Frontal cortex (tissue), 4 donors: Measurements from ENCODE around the gene OTUD3. TPM values are rescaled to one million over a fixed set of nuclear protein-coding genes. Genes with fewer than 3 reads are reported as not detected.
"Not testable (repeated sequence)": the region's sequence is repeated elsewhere in the genome, so short reads cannot be mapped to it uniquely, and the experiment has no call there.

ENCODE experiments used
- DNase-seq, 2 donors: peaks; one replicate each; pipeline ENCODE4 v3.0.0; 2012; ENCODE audit warnings: low spot score in 2 of 2
- FAIRE-seq: peaks from 2 replicates; lab custom pipeline; 2012; peaks lifted over from hg19 to GRCh38; lab: Jason Lieb, UNC
- total RNA-seq: library from RNA; depleted of rRNA; stranded (reverse); fragments of >200 nt; gene quantifications from one replicate; pipeline ENCODE4 v1.2.3, GENCODE V29; 2014
- donor health status: control.
- donor health status: control.
- donor health status: control.

Gene OTUD3
- total RNA-seq, 1 donor from 2014 or later, result 9.8 TPM

DNA sequence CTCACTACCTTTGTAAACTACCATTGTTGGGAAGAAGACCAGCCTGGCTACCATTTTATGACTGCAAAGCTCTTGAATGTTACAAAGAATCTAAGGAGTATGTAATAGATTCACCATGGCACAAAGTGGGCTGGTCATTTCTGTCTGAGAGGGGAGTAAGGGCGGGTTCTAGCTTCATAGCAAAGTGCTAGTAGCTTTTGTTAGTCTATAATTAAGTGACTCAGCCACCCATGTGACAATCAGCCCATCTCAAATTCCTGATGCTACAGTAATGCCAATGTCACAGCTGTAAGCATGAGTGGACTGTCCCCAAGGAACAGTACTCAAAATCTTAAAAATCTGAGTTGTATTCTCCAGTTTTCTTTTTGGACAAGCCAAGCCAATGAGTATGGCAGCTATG lies 15.4 kb upstream of the OTUD3 start:
- FAIRE-seq (no peak), DNase-seq (no peak)

DNA sequence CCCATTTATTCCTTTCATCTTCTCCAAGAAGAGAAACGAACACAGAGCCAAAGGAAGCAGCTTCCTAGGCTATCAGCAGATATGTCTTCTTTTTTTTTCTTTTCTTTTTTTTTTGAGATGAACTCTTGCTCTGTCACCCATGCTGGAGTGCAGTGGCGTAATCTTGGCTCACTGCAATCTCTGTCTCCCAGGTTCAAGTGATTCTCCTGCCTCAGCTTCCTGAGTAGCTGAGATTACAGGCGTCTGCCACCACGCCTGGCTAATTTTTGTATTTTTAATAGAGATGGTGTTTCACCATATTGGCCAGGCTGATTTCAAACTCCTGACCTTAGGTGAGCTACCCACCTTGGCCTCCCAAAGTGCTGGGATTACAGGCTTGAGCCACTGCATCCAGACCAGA lies 13.6 kb upstream of the OTUD3 start:
- DNase-seq, FAIRE-seq: not testable (repeated sequence)

DNA sequence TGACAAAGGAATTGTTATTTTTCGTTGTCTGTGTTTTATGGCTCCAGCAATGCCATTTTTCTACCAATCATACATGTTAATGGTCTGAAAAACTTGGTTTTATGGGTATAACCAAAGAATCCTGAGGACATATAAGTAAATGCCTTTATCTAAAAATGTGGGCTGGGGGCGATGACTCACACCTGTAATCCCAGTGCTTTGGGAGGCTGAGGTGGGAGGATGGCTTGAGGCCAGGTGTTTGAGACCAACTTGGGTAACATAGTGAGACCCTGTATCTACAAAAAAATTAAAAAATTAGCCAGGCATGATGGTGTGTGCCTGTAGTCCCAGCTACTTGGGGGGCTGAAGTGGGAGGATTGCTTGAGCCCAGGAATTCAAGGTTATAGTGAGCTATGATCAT lies 12.7 kb upstream of the OTUD3 start:
- not testable (repeated sequence) for FAIRE-seq, DNase-seq

DNA sequence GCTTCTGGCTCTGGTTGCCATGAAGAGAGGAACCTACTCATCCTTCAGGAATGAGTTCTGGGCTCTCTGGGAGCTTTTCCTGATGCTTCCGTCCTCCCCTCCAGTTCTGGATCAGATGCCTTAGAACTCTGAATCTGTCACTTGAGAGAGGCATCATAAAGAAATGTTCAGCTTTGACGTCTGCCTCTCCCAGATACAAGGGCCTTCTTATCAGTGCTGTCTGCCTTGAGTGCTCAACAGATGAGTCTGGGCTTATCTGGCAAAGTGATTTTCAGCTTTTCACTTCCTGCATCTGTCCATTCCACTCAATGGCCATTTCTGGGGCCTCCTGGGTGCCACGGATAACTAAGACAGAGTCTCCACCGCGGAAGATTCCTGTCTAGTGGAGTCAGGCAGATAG lies 12.3 kb upstream of the OTUD3 start:
- FAIRE-seq (no peak), DNase-seq (no peak)

DNA sequence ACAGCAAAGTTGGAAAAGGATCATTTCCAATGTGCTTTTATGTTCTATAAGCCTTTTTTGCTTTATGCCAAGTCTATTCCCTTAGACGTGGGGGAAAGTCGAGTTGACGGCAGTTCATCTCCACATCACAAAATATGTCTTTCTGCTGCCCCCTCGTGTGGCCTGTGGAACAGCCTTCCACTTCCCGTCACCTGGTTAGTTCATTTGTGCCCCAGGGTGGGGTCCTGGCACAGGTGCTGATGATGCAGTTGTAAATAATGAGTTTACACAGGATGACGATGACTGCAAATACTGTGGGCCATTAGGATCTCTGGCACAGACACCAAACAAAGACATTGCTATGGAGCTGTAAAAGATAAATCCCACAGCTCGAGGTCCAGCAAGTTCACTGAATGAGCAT lies 10.0 kb upstream of the OTUD3 start:
- no peak for DNase-seq
- FAIRE-seq, result no peak

DNA sequence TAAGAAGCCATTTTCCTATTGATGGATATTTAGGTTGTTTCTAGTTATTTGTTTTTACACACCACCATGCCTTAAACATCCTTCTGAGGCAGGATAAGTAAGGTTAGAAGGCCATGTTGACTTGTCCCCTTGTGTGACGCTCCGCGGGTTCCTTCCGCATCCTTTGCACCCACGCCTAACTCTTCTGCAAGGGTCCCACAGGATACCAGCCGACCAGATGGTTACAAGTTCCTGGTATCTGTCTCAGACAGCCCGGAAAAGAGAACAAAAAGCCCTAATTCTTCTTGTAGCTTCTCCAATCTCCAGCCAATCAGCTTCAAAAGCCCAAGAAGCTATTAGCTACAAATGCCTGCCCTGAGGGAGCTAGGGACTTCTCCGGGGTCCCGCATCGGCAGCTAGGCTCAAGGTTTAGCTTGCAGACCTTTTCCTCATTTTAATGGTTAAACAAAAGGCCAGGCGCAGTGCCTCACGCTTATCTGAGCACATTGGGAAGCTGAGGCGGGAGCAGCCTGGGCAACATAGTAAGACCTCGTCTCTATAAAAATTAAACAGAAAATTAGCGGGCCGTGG lies 4.9 kb upstream of the OTUD3 start:
- DNase-seq, result no peak
- no peak for FAIRE-seq

DNA sequence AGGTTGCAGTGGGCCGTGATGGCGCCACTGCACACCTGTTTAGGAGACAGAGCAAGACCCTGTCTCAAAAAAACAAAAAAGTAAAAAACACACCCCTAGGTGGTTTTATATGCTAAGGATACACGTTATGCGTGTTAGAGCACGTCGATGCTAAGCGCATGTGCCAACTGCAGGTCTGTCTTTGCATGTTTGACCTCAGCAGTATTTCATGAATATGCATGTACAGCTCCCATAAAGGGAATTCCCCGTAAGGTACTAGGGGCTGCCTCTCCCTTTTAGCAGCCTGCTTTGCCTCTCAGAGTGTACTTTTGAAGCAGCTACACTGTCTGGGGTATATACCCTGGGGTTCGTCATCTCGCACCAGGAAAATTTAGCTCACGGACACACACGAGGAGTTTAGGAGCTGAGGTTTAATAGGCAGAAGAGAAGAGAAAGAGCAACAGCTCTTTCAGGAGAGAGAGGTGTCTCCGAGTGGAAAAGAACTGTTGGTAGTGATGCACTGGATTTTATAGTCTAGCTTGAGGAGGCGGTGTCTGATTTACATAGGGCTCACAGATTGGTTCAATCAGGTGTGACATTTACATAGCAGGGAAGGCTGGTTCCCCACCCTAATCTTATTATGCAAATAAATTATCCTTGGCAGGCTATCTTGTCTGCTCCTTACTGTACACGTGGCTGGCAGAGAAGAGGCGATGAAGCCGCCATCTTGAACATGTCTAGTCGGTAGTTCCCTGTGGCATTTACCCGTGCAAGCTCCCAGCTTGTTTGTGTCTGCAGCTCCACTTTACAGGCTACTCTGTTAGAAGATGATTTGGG lies 4.2 kb upstream of the OTUD3 start:
- FAIRE-seq (no peak), DNase-seq (no peak)

DNA sequence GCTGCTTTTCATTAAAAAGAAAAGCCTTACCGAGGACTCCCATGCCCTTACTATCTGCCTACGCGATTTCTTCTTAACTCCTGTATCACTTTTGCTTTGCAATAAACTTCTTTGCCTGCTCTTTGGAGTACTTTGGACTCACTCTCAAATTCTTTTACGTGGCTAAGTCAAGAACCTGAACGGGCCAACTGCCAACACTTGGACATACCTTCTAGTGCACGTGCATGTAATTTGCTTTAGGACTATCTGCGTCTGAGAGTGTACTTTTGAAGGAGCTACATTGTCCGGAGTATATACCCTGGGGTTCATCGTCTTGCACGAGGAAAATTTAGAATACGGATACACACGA lies 3.6 kb upstream of the OTUD3 start:
- DNase-seq (no peak), FAIRE-seq (no peak)

DNA sequence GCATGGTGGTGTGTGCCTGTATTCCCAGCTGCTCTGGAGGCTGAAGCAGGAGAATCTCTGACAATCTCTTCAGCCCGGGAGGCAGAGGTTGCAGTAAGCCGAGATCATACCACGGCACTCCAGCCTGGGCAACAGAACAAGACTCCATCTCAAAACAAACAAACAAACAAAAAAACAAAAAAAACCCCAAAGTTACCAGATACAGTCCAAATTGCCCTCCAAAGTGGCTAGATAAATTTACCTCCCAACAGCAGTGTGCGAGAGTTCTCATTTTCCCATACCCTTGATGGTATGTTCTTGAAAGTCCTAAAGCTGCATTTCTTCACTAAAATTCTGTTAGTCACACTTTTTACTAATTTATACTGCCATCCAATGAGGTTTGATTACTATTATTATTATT lies 3.0 kb upstream of the OTUD3 start:
- DNase-seq, result no peak
- no peak for FAIRE-seq

DNA sequence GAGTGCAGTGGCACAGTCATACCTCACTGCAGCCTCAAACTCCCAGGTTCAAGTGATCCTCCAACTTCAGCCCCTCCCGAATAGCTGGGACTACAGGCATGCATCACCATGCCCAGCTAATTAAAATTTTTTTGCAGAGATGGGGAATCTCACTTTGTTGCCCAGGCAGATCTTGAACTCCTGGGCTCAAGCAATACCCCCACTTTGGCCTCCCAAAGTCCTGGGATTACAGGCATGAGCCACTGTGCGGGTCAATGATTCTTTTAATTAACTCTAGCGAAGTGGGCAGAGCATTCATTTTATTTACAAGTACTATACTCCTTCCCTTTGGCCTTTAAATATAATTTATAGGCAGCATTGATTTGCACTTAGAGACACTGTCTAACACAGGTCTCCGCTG lies 2.5 kb upstream of the OTUD3 start:
- no peak for FAIRE-seq

DNA sequence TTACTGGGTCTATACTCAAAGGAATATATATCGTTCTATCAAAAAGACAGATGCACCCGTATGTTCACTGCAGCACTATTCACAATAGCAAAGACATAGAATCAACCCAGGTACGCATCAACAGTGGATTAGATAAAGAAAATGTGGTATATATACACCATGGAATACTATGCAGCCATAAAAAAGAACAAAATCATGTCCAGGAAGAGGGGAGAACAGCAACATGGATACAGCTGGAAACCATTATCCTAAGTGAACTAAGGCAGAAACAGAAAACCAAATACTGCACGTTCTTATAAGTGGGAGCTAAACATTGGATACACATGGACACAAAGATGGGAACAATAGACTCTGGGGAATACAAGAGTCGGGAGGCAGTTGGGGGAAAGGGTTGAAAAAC lies 1.4 kb upstream of the OTUD3 start:
- not testable (repeated sequence) for DNase-seq, FAIRE-seq

More for the DNA sequence above, 2.5 kb upstream of the OTUD3 start:
- DNase-seq, result no peak

DNA sequence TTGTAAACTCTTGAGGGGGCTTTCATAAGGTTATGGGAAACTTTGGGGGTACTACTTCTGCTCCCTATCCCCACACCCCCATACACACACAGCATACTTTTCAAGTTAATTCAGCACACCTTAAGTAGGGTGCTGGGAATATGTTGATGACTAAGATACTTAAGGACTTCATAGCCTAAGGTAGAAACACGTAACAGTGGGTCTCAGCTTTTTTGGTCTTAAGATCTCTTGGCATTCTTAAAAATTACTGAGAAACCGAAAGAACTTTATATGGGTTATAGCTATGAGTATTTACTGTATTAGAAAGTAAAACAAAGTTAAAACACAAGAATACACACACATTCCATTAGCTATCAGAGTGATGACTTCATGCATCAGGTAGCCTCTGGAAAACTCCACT lies 2.1 kb downstream of the OTUD3 start:
- no peak for DNase-seq
- no peak for FAIRE-seq

DNA sequence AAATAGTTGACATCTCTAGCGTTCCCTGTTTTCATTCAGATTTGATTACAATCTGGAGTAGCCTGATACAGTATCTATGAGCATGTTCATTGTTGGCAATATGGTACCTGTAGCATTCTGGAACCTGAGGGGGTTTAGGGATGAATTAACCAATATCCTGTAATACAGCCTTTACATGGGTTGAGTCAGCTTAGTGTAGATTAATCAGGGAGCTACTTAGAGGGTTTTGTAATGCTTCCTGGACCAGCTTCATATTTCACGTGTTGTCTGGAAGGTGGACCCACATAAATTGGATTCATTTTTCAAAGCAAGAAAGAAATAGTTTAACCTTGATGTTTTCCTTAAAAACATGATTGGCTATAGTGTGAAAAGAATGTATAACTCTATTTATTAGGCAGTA lies 3.6 kb downstream of the OTUD3 start:
- no peak for DNase-seq
- FAIRE-seq, result no peak

DNA sequence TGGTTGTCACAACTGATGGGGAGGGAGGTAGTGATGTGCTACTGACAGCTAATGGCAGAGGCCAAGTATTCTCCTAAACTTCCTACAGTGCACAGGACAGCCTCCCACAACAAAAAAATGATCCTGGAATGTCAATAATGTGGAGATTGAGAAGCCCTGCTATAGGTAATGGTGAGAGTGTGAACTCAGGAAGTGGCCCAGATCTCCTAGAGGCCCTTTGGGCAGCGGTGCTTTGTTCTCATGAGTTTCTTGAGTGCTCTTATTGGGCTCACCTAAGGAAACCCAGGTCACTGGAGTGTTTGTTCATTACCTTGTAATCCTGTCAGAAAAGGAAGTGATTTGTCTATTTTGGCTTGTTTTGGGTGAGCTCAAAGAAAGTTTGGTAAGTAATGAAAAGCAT lies 5.9 kb downstream of the OTUD3 start:
- DNase-seq, result no peak
- FAIRE-seq, result no peak

DNA sequence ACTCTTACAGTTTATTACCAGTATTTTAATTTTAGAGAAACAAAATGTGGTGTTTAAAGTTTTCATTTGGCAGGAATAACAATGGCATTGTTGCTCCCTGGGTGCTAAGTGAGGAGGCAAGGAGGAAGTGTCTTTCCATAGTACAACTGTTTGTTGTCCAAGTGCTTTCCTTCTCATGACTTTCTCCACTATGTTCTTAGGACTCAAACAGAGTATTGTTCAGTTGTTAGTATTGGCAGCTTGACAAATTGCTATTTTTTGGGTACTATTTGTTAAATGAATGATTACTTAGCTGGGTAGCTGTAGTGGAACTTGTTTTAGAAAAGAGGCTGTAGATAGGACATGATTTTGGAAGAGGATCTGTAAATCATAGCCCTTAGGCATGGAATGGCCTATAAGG lies 7.5 kb downstream of the OTUD3 start:
- FAIRE-seq (no peak), DNase-seq (no peak)

DNA sequence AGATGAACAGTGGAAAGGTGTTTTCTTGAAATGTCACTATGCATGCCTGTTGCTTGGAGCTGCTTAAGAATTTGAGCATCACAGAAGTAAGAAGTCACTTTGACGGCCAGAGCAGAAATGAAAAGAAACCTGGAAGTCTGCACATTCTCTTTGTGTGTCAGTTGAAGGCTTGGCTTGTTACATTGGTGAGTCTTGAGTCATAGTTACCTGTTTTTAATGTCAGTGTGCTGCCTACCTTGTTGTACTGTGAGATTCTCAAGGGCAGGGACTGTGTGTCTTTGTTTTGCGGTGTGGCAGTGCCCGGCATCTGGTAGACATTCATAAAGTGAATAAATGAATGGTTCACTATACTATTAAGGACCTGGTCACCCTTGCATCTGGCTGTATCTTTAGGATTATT lies 9.9 kb downstream of the OTUD3 start:
- DNase-seq (no peak), FAIRE-seq (no peak)

DNA sequence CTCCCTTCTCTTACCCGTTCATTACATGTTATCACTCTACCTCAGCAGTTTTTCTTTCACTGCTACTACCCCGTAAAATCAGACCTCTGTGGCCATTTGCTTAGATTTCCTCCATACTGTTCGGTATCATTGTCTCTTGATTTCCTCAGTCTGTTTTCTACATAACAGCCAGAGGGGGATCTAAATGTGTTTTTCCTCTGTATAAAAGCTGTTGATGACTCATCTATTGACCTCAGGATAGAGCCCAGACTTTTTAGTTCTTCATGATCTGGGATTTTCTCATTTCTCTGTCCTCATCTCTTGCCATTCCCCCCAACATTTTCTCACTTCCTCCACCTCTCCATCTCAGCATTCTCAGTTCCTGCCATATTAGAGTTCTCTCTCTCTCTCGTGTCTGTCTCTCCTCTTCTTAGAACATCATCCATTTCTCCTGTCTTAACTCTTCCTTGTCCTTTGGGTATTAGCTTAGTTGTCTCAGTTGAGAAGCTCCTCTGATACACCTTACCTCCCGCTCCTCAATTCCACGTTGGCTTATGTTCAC lies 10.5 kb downstream of the OTUD3 start:
- FAIRE-seq (no peak), DNase-seq (no peak)

DNA sequence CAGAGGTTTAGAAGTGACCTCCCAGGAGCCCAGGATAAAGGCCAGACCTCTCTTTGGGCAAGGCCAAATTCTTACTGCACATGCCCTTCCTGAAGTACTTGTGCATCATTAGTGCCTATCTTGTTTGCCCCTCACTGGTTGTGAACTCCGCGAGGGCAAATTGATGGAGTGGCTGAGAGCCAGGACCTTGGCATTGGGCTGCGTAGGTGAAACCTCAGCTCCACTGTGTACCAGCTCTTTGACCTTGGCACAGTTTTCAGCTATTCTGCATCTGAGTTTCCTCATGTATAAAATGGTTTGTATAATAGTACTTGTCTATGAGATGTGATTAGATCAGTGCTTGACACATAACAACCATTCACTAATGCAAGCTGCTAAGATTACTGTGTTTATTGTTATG lies 11.5 kb downstream of the OTUD3 start:
- DNase-seq (no peak), FAIRE-seq (no peak)

DNA sequence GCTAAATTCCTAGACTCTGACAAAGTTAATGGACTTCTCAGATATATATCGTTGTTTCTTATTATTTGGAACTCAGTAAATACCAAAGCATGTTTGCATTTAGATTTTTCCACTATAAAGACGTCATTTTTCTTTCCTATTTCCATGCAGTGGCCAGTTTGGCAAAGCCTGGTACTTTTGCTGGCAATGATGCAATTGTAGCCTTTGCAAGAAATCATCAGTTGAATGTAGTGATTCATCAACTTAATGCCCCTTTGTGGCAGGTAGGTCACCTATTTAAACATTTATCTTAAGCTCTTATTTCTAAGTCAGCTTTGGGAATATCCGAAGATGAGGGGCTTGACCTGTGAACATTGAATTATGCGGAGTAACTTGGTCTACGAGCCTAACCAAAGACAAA lies 12.0 kb downstream of the OTUD3 start:
- FAIRE-seq (no peak), DNase-seq (no peak)

DNA sequence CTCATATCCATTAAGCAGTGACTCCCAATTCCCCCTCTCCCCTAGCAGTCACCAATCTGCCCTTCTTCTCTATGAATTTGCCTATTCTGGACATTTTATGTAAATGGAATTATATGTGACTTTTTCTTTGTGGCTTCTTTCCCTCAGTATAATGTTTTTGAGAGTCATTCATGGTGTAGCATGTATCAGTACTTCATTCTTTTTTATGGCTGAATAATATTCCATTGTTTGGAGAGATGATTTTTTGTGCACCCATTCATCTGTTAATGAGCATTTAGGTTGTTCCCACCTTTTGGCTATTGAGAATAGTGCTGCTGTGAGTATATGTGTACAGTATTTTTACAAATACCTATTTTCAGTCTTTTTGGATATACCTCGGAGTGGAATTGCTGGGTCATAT lies 19.5 kb downstream of the OTUD3 start:
- no peak for FAIRE-seq
- DNase-seq, result no peak

DNA sequence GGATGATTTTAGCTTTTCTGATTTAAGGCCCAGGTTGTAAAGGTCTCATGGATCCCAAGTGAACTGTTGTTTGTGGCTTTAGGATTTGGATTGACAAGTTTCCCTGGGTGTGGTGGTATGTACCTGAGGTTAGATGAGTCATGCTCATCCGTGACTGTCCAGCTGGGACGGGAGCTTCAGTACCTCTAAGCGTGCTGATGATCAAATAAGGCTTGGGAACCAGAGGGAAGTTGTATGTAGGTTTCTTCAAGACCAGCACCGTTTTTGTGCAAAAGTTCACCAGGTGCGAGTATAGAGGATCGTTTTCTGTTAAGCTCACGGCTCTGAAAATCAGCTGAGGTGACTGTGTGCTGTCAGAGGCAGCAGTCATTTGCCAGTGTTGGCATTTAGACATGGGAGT lies 21.4 kb downstream of the OTUD3 start:
- DNase-seq, result no peak
- FAIRE-seq, result no peak

DNA sequence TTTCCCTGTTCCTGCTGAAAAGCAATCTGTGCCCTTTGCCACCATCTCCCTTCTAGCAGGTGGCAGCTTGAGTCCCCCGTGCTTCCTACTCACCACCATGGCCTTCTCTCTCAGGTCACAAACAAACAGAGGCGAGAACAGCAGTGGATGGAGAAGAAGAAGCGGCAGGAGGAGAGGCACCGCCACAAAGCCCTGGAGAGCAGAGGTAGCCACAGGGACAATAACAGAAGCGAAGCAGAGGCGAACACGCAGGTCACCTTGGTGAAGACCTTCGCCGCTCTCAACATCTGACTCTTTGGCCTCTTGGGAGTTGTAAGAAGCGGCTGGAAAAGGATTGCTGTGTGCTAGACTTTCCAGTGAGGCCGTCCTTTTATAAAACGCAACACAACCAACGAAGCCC lies 25.3 kb downstream of the OTUD3 start:
- no peak for FAIRE-seq
- DNase-seq, result no peak
